Transverse colon (tissue), 4 donors: Measurements from ENCODE around the gene CMPK1.

Experiments
- EP300 ChIP-seq: sonication (generic); formaldehyde crosslinking; IDR thresholded peaks from one replicate; pipeline ENCODE4 v1.6.1; 2017; ENCODE audit warnings: antibody characterized with exemption, low read depth
- POLR2A ChIP-seq: fragments of 450-650 bp; IDR thresholded peaks from one replicate; pipeline ENCODE4 v1.6.1; 2016; ENCODE audit warnings: antibody characterized with exemption, mild to moderate bottlenecking, moderate library complexity
- POLR2AphosphoS5 ChIP-seq, 3 donors: sonication (generic); formaldehyde crosslinking; IDR thresholded peaks; one replicate each; pipeline ENCODE4 v1.6.1; 2016; ENCODE audit warnings: antibody characterized with exemption in 3 of 3
- TF ChIP-seq, protein P1 (sequence below), 5 experiments: fragments of 200-600 bp in 3 of 5; fragments of 450-650 bp in 2 of 5; sonication (generic) in 3 of 5; IDR thresholded peaks; 1 replicate in 2 of 5; 2 replicates in 3 of 5; pipeline ENCODE4 v1.5.1; 2016 to 2017; ENCODE audit warnings: antibody characterized with exemption in 5 of 5, inconsistent platforms in 3 of 5, mild to moderate bottlenecking in 2 of 5, moderate library complexity in 1 of 5

DNA sequence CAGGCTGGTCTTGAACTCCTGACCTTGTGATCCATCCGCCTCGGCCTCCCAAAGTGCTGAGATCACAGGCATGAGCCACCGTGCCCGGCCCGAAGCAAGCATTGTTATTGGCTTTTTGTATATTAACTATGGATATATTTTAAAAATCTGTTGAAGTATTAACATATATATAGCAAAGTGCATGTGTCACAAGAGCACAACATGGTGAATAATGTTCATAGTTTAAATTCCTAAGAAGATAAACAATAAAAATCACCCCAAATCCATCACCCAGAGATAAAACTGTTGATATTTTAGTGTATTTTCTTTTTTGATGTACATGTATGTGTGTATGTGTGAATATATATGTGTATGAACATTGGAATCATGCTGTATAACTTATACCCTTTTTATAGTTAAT lies 73.4 kb downstream of the CMPK1 start:
- TF ChIP-seq POLR2A (no peak), EP300 (no peak), POLR2AphosphoS5 (IDR thresholded peaks at IDR 0.05) (no peak)
- TF ChIP-seq, protein P1, sequence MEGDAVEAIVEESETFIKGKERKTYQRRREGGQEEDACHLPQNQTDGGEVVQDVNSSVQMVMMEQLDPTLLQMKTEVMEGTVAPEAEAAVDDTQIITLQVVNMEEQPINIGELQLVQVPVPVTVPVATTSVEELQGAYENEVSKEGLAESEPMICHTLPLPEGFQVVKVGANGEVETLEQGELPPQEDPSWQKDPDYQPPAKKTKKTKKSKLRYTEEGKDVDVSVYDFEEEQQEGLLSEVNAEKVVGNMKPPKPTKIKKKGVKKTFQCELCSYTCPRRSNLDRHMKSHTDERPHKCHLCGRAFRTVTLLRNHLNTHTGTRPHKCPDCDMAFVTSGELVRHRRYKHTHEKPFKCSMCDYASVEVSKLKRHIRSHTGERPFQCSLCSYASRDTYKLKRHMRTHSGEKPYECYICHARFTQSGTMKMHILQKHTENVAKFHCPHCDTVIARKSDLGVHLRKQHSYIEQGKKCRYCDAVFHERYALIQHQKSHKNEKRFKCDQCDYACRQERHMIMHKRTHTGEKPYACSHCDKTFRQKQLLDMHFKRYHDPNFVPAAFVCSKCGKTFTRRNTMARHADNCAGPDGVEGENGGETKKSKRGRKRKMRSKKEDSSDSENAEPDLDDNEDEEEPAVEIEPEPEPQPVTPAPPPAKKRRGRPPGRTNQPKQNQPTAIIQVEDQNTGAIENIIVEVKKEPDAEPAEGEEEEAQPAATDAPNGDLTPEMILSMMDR (IDR thresholded peaks at IDR 0.05) = no peak
